Activated T-cell treated with anti-CD3 and anti-CD28 coated beads, Interleukin-2, amount 50 U/mL, for 1 hour (primary cell): Measurements from ENCODE around the gene MEIS1.

Source experiments
- DNase-seq: peaks from one replicate; pipeline ENCODE4 v3.0.0-alpha.2; 2020

The MEIS1 gene

GRCh38 chr2:66431846-66432587, 2.9 kb upstream of the MEIS1 start:
- DNase-seq = no peak

- no peak for DNase-seq
These were observed 1.9 kb upstream of the MEIS1 start for GRCh38 chr2:66432801-66433694.

GRCh38 chr2:66433695-66433944, 1.3 kb upstream of the MEIS1 start:
- DNase-seq = no peak

GRCh38 chr2:66433945-66434678, 813 bp upstream of the MEIS1 start:
- DNase-seq = no peak

- DNase-seq = no peak
These were observed 587 bp downstream of the MEIS1 start for GRCh38 chr2:66435549-66435875.

- DNase-seq = no peak
These were observed 1.0 kb downstream of the MEIS1 start for GRCh38 chr2:66435963-66436362.

- DNase-seq = no peak
These were observed 1.7 kb downstream of the MEIS1 start for GRCh38 chr2:66436581-66437001.

GRCh38 chr2:66437109-66437690, 2.3 kb downstream of the MEIS1 start:
- DNase-seq = no peak

GRCh38 chr2:66437691-66438497, 3.0 kb downstream of the MEIS1 start:
- DNase-seq = no peak

GRCh38 chr2:66438498-66438833, 3.5 kb downstream of the MEIS1 start:
- no peak for DNase-seq

- DNase-seq = no peak
These were observed 4.2 kb downstream of the MEIS1 start for GRCh38 chr2:66438891-66439811.

GRCh38 chr2:66439812-66440542, 5.1 kb downstream of the MEIS1 start:
- no peak for DNase-seq

- DNase-seq = no peak
These were observed 6.0 kb downstream of the MEIS1 start for GRCh38 chr2:66440708-66441497.

GRCh38 chr2:66441581-66442320, 6.8 kb downstream of the MEIS1 start:
- no peak for DNase-seq

- no peak for DNase-seq
These were observed 7.7 kb downstream of the MEIS1 start for GRCh38 chr2:66442516-66443185.

GRCh38 chr2:66443186-66443978, 8.5 kb downstream of the MEIS1 start:
- DNase-seq = no peak

- no peak for DNase-seq
These were observed 9.3 kb downstream of the MEIS1 start for GRCh38 chr2:66443979-66444861.
